HepG2 (cell line): ENCODE data around the gene SEC62. TPM values are rescaled to one million over a fixed set of nuclear protein-coding genes. Genes with fewer than 3 reads are reported as not detected.

ENCODE experiments used
- ATAC-seq: fragments of 200-7000 bp; cut with Tn5 transposase; 3 replicates; pipeline ENCODE4 v1.9.1; 2020; ENCODE audit warnings: mild to moderate bottlenecking, moderate library complexity
- BruUV-seq: library from RNA; stranded (reverse); fragments of 400-500 nt; replicated peaks from 2 replicates; lab custom pipeline; 2021; lab: Mats Ljungman, UMichigan
- CTCF ChIA-PET: fragments of 300-600 bp; formaldehyde crosslinking; extraction: SDS; loops from one replicate; lab custom pipeline; 2021; ENCODE audit warnings: low total read pairs, inconsistent platforms, low intra/inter-chr PET ratio; lab: Yijun Ruan, JAX
- POLR2A ChIA-PET: fragments of 350-600 bp; sonication (Branson Sonifier 250); formaldehyde crosslinking; loops from one replicate; lab custom pipeline; 2020; ENCODE audit warnings: antibody characterized with exemption, inconsistent platforms; lab: Yijun Ruan, JAX
- DNase-seq: peaks from one replicate; pipeline ENCODE4 v3.0.0-alpha.2; 2015; ENCODE audit warnings: low spot score
- FAIRE-seq: peaks from 3 replicates; lab custom pipeline; 2011; peaks lifted over from hg19 to GRCh38; lab: Jason Lieb, UNC
- H2AFZ ChIP-seq: one replicate; pipeline ENCODE4 v1.6.1; 2011; ENCODE audit warnings: low read length, inconsistent platforms
- H3K27ac ChIP-seq: fragments of 300-600 bp; 3 replicates; pipeline ENCODE4 v1.8.0; 2011; ENCODE audit warnings: mixed run types, mild to moderate bottlenecking, mixed read lengths, low read length, inconsistent platforms; ENCODE audit not compliant: insufficient read depth; ENCODE audit errors: extremely low read length
- H3K27me3 ChIP-seq, 2 experiments: fragments of 200-600 bp in 1 of 2; 2 replicates in 1 of 2; 3 replicates in 1 of 2; pipeline versions ENCODE4 v1.6.0 to v1.8.0; 2011; ENCODE audit warnings: low read length in 2 of 2, mild to moderate bottlenecking in 2 of 2, moderate library complexity in 2 of 2, inconsistent platforms in 1 of 2; ENCODE audit not compliant: insufficient read depth in 2 of 2, control insufficient read depth in 1 of 2
- H3K36me3 ChIP-seq, 2 experiments: fragments of 200-600 bp in 1 of 2; replicated peaks in 1 of 2; 2 replicates in 1 of 2; 3 replicates in 1 of 2; pipeline versions ENCODE4 v1.5.1 to v1.8.0; 2011; ENCODE audit warnings: low read length in 2 of 2, inconsistent platforms in 1 of 2; ENCODE audit not compliant: insufficient read depth in 2 of 2, control insufficient read depth in 1 of 2
- H3K4me1 ChIP-seq: 2 replicates; pipeline ENCODE4 v1.5.1; 2012; ENCODE audit warnings: low read length, inconsistent platforms; ENCODE audit not compliant: insufficient read depth
- H3K4me2 ChIP-seq: 2 replicates; pipeline ENCODE4 v1.6.0; 2011; ENCODE audit warnings: low read depth, low read length, inconsistent platforms
- H3K4me3 ChIP-seq, 3 experiments: fragments of 200-600 bp in 1 of 3; sonication (generic), shearing (Covaris generic) in 1 of 3; replicated peaks in 1 of 3; 2 replicates each; pipeline ENCODE4 v1.5.1; 2011 to 2016; ENCODE audit warnings: low read length in 3 of 3, inconsistent platforms in 2 of 3, low read depth in 2 of 3, mild to moderate bottlenecking in 2 of 3, control low read depth in 1 of 3, mixed read lengths in 1 of 3; ENCODE audit not compliant: insufficient read depth in 1 of 3
- H3K79me2 ChIP-seq: one replicate; pipeline ENCODE4 v1.6.1; 2011; ENCODE audit warnings: low read length, inconsistent platforms; ENCODE audit not compliant: insufficient read depth
- H3K9ac ChIP-seq: 2 replicates; pipeline ENCODE4 v1.6.0; 2011; ENCODE audit warnings: mild to moderate bottlenecking, low read depth, low read length, inconsistent platforms; ENCODE audit not compliant: insufficient read depth
- H3K9me3 ChIP-seq: 2 replicates; pipeline ENCODE4 v1.5.1; 2012; ENCODE audit warnings: mild to moderate bottlenecking, low read length
- H4K20me1 ChIP-seq: 2 replicates; pipeline ENCODE4 v1.6.0; 2011; ENCODE audit warnings: inconsistent platforms, mild to moderate bottlenecking, low read length, moderate library complexity; ENCODE audit not compliant: insufficient read depth
- FOXK2 ChIP-seq: fragments of 450-650 bp; IDR thresholded peaks from 2 replicates; pipeline ENCODE4 v1.6.1; 2016
- IRF2 ChIP-seq: IDR thresholded peaks from 2 replicates; pipeline ENCODE4 v1.6.1; 2018; ENCODE audit warnings: missing genetic modification reagents, missing compliant biosample characterization
- MED1 ChIP-seq: sonication (generic); formaldehyde crosslinking; IDR thresholded peaks from 2 replicates; pipeline ENCODE4 v1.4.0; 2020; ENCODE audit warnings: missing genetic modification reagents
- MED8 ChIP-seq: sonication (generic); formaldehyde crosslinking; IDR thresholded peaks from 2 replicates; pipeline ENCODE4 v1.8.1; 2023; ENCODE audit warnings: mild to moderate bottlenecking, missing genetic modification reagents; ENCODE audit not compliant: insufficient replicate concordance
- MIXL1 ChIP-seq: IDR thresholded peaks from 2 replicates; pipeline ENCODE4 v1.6.1; 2016
- NCOR1 ChIP-seq: fragments of 200-600 bp; sonication (generic); IDR thresholded peaks from 2 replicates; pipeline ENCODE4 v1.7.0; 2017; ENCODE audit warnings: antibody characterized with exemption, low read length, borderline replicate concordance
- PAX8 ChIP-seq: sonication (generic); formaldehyde crosslinking; IDR thresholded peaks from 2 replicates; pipeline ENCODE4 v1.8.0; 2022; ENCODE audit warnings: mild to moderate bottlenecking, missing genetic modification reagents, borderline replicate concordance
- REL ChIP-seq: sonication (generic); formaldehyde crosslinking; conservative IDR thresholded peaks from 2 replicates; pipeline ENCODE4 v1.8.0; 2022; ENCODE audit warnings: mild to moderate bottlenecking, missing genetic modification reagents, moderate library complexity
- SAP130 ChIP-seq: IDR thresholded peaks from 2 replicates; pipeline ENCODE4 v1.6.1; 2016; ENCODE audit warnings: low read depth
- YEATS2 ChIP-seq: sonication (generic); formaldehyde crosslinking; IDR thresholded peaks from 2 replicates; pipeline ENCODE4 v1.4.0; 2020; ENCODE audit warnings: missing genetic modification reagents, borderline replicate concordance
- ZBTB8A ChIP-seq: sonication (generic); formaldehyde crosslinking; IDR thresholded peaks from 2 replicates; pipeline ENCODE4 v1.4.0; 2020; ENCODE audit warnings: mild to moderate bottlenecking, low read depth, missing genetic modification reagents, borderline replicate concordance
- ZNF549 ChIP-seq: sonication (generic); formaldehyde crosslinking; IDR thresholded peaks from 2 replicates; pipeline ENCODE4 v1.5.0; 2020; ENCODE audit warnings: missing genetic modification reagents
- ZNF660 ChIP-seq: sonication (generic); formaldehyde crosslinking; IDR thresholded peaks from 2 replicates; pipeline ENCODE4 v1.5.1; 2020; ENCODE audit warnings: mild to moderate bottlenecking, low read depth, missing genetic modification reagents, borderline replicate concordance
- ZSCAN25 ChIP-seq: sonication (generic); formaldehyde crosslinking; IDR thresholded peaks from 2 replicates; pipeline ENCODE4 v1.8.0; 2022; ENCODE audit warnings: mild to moderate bottlenecking, missing genetic modification reagents
- WGBS: methylation state at CpG from one replicate; pipeline ENCODE4 v1.1.6; 2017; ENCODE audit warnings: low lambda C conversion rate; 5-methylcytosine and 5-hydroxymethylcytosine counted together
- in situ Hi-C: cut with HindIII; loops from 2 replicates; pipeline ENCODE4 v1.10.0; 2017; ENCODE audit warnings: low pct_unique_long_range_greater_than_20kb; ENCODE audit not compliant: extremely low pct_ligation_motif_present
- intact Hi-C: fragments of 100-400 bp; cut with micrococcal nuclease; formaldehyde crosslinking; loops from one replicate; pipeline ENCODE4 v1.10.0; 2022; ENCODE audit not compliant: unreplicated experiment
- polyA plus RNA-seq, 8 experiments: library from polyadenylated mRNA; depleted of rRNA in 3 of 8; stranded (reverse) in 7 of 8; unstranded in 1 of 8; fragments of >200 nt; fragmentation: Illumina TruSeq in 4 of 8; extraction: Trizol in 4 of 8; gene quantifications; 2 replicates each; pipeline versions ENCODE4 v1.2.1 to v1.2.3, GENCODE V29; 2011 to 2016; ENCODE audit warnings: low read depth in 4 of 8, missing spikeins in 1 of 8, mixed read lengths in 1 of 8; ENCODE audit not compliant: insufficient read depth in 1 of 8
- total RNA-seq, 5 experiments: library from RNA; depleted of rRNA; stranded (reverse); fragments of >200 nt; fragmentation: Illumina TruSeq; extraction: Trizol; gene quantifications; 2 replicates each; pipeline ENCODE4 v1.2.3, GENCODE V29; 2016; ENCODE audit warnings: low read depth in 1 of 5
- TF ChIP-seq, protein P1 (sequence below): sonication (generic); formaldehyde crosslinking; IDR thresholded peaks from 2 replicates; pipeline ENCODE4 v1.5.1; 2020; ENCODE audit warnings: mild to moderate bottlenecking, missing genetic modification reagents
- TF ChIP-seq, protein P2 (sequence below): sonication (generic); formaldehyde crosslinking; IDR thresholded peaks from 2 replicates; pipeline ENCODE4 v1.8.0; 2022; ENCODE audit warnings: missing genetic modification reagents, mild to moderate bottlenecking, borderline replicate concordance

Gene SEC62
- total and polyA plus RNA-seq, 2 of the 13 experiments (the other 11 are each of a cell fraction or from before 2014, with no cell fraction given) = 54.0 to 68.7 TPM

DNA sequence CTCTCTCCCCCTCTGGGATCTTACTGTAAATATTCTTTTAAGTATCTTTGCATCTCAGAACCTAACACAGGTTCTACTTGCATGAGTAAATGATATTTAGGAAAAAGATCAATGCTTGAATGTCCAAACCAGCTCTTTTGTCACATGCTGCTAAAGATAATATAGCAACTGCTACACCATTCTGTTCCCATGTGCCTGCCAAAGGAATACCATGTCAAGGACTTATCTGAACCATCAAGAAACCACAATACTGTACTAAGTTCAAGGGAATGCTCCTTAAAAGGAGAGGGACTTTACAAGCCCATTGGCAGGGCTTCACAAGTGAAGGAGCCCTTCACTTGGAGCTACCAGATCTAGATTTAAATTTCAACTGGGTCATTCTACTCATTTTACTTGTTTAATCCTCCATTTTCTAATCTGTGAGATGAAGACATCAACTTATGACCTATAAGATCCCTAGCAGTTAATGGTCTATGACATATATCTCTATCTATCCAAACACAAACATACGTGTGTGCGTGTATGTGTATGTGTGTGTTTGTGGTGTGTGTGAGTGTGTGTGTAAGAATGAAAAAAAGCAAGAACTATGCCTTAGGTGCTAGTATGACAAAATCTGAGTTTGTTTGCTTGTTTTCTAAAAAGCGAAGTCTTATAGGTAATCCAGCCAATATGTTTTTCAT lies 13.0 kb upstream of the SEC62 start:
- Histone ChIP-seq H2AFZ (no peak overlapping the region), H3K36me3 (no peaks in the 10 kb centered on the region), H4K20me1 (no peaks in the 10 kb centered on the region), H3K9me3 (no peaks in the 10 kb centered on the region), H3K4me3 (no peak overlapping the region), H3K79me2 (no peaks in the 10 kb centered on the region), H3K27ac (no peak overlapping the region), H3K27me3 (no peaks in the 10 kb centered on the region), H3K4me2 (no peak overlapping the region), H3K9ac (no peak overlapping the region), H3K4me1 (no peaks in the 10 kb centered on the region)
- no TSS peak for BruUV-seq
- ChIA-PET POLR2A (interaction anchor here (0.5 kb wide), 1 partner anchor 58 kb away, joined by 4 read pairs; no protein-coding TSS in a partner anchor), CTCF (no interaction called here)
- WGBS = 67% methylated on average over 3 of the region's 3 CpGs
- ATAC-seq (no peak), FAIRE-seq (no peak), DNase-seq (no peak)
- in situ Hi-C loops (no loop called here), intact Hi-C loops (no loop called here)
- TF ChIP-seq ZNF549 (CRISPR knock-in tag) (no peak), ZSCAN25 (CRISPR knock-in tag) (no peak), ZNF660 (CRISPR knock-in tag) (no peak), ZBTB8A (CRISPR knock-in tag) (no peak), MED1 (CRISPR knock-in tag) (no peak), SAP130 (CRISPR knock-in tag) (no peak), MED8 (CRISPR knock-in tag) (no peak), NCOR1 (no peak), MIXL1 (CRISPR knock-in tag) (no peak), FOXK2 (no peak), REL (CRISPR knock-in tag) (no peak), PAX8 (CRISPR knock-in tag) (no peak), IRF2 (CRISPR knock-in tag) (no peak), YEATS2 (no peak)
- TF ChIP-seq, protein P1, sequence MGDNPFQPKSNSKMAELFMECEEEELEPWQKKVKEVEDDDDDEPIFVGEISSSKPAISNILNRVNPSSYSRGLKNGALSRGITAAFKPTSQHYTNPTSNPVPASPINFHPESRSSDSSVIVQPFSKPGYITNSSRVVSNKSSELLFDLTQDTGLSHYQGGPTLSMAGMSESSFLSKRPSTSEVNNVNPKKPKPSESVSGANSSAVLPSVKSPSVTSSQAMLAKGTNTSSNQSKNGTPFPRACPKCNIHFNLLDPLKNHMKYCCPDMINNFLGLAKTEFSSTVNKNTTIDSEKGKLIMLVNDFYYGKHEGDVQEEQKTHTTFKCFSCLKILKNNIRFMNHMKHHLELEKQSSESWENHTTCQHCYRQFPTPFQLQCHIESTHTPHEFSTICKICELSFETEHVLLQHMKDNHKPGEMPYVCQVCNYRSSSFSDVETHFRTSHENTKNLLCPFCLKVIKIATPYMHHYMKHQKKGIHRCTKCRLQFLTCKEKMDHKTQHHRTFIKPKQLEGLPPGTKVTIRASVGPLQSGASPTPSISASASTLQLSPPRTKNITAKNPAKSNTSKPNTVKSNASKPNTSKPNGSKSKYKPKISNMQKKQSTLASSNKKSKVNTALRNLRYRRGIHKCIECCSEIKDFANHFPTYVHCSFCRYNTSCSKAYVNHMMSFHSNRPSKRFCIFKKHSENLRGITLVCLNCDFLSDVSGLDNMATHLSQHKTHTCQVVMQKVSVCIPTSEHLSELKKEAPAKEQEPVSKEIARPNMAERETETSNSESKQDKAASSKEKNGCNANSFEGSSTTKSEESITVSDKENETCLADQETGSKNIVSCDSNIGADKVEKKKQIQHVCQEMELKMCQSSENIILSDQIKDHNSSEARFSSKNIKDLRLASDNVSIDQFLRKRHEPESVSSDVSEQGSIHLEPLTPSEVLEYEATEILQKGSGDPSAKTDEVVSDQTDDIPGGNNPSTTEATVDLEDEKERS (CRISPR knock-in tag) = no peak
- TF ChIP-seq, protein P2, sequence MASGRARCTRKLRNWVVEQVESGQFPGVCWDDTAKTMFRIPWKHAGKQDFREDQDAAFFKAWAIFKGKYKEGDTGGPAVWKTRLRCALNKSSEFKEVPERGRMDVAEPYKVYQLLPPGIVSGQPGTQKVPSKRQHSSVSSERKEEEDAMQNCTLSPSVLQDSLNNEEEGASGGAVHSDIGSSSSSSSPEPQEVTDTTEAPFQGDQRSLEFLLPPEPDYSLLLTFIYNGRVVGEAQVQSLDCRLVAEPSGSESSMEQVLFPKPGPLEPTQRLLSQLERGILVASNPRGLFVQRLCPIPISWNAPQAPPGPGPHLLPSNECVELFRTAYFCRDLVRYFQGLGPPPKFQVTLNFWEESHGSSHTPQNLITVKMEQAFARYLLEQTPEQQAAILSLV (CRISPR knock-in tag) = no peak
